K562 (cell line): ENCODE data around the gene FBXO44. TPM values are rescaled to one million over a fixed set of nuclear protein-coding genes. Genes with fewer than 3 reads are reported as not detected.

Experiments used
- ATF1 ChIP-seq, 2 experiments: fragments of 450-650 bp in 1 of 2; IDR thresholded peaks; 2 replicates each; pipeline ENCODE4 v1.6.1; 2016; ENCODE audit warnings: missing compliant biosample characterization in 1 of 2, missing genetic modification characterization in 1 of 2
- BDP1 ChIP-seq: IDR thresholded peaks from 3 replicates; pipeline ENCODE4 v1.6.1; 2011; ENCODE audit not compliant: insufficient read length, insufficient read depth
- CBX3 ChIP-seq, 2 experiments: IDR thresholded peaks; 1 replicate in 1 of 2; 2 replicates in 1 of 2; pipeline ENCODE4 v1.6.1; 2012; ENCODE audit warnings: inconsistent platforms in 2 of 2, low read length in 2 of 2, borderline replicate concordance in 1 of 2, control low read depth in 1 of 2
- CREB1 ChIP-seq, 2 experiments: sonication (generic) in 1 of 2; formaldehyde crosslinking in 1 of 2; IDR thresholded peaks; 2 replicates each; pipeline versions ENCODE4 v1.6.1 to v1.8.0; 2012 to 2022; ENCODE audit warnings: inconsistent platforms in 1 of 2, mild to moderate bottlenecking in 1 of 2, missing genetic modification reagents in 1 of 2, moderate library complexity in 1 of 2
- ELF2 ChIP-seq: fragments of 250-450 bp; sonication (Bioruptor Pico); IDR thresholded peaks from 2 replicates; pipeline ENCODE4 v1.5.0; 2021; ENCODE audit warnings: mild to moderate bottlenecking
- EP300 ChIP-seq: IDR thresholded peaks from 2 replicates; pipeline ENCODE4 v1.6.1; 2012; ENCODE audit warnings: low read length, improper control_type of control experiment
- NEUROD1 ChIP-seq: fragments of 150-350 bp; IDR thresholded peaks from 2 replicates; pipeline ENCODE4 v1.6.1; 2014; ENCODE audit warnings: borderline replicate concordance, low read length, low read depth; ENCODE audit not compliant: partially characterized antibody
- POLR2G ChIP-seq: fragments of 200-400 bp; formaldehyde crosslinking; IDR thresholded peaks from 2 replicates; pipeline ENCODE4 v1.6.1; 2017; ENCODE audit warnings: low read depth, mild to moderate bottlenecking, antibody characterized with exemption, low read length, moderate library complexity
- PRMT5 ChIP-seq: sonication (generic); formaldehyde crosslinking; IDR thresholded peaks from 2 replicates; pipeline ENCODE4 v1.5.0; 2020; ENCODE audit warnings: missing genetic modification reagents
- REST ChIP-seq, 2 experiments: fragments of 450-650 bp; formaldehyde crosslinking in 1 of 2; IDR thresholded peaks; 2 replicates each; pipeline versions ENCODE4 v1.4.0 to v1.6.1; 2014 to 2020; ENCODE audit warnings: mild to moderate bottlenecking in 2 of 2, borderline replicate concordance in 1 of 2, low read depth in 1 of 2
- SMARCE1 ChIP-seq: fragments of 450-650 bp; IDR thresholded peaks from 2 replicates; pipeline ENCODE4 v1.7.1; 2016; ENCODE audit warnings: mild to moderate bottlenecking
- SP1 ChIP-seq: sonication (generic); formaldehyde crosslinking; IDR thresholded peaks from 2 replicates; pipeline ENCODE4 v1.8.1; 2022; ENCODE audit warnings: mild to moderate bottlenecking, missing genetic modification reagents
- SREBF2 ChIP-seq: sonication (generic); formaldehyde crosslinking; IDR thresholded peaks from 2 replicates; pipeline ENCODE4 v1.4.0; 2020; ENCODE audit warnings: mild to moderate bottlenecking, missing genetic modification reagents
- SRF ChIP-seq, 2 experiments: fragments of 250-450, 450-650 bp in 1 of 2; sonication (Bioruptor Pico) in 1 of 2; sonication (generic) in 1 of 2; formaldehyde crosslinking; IDR thresholded peaks; 2 replicates each; pipeline versions ENCODE4 v1.5.0 to v1.5.1; 2020 to 2022; ENCODE audit warnings: mild to moderate bottlenecking in 1 of 2, missing genetic modification reagents in 1 of 2
- SUPT5H ChIP-seq: fragments of 450-650 bp; IDR thresholded peaks from 2 replicates; pipeline ENCODE4 v1.6.1; 2016
- ZFPM2 ChIP-seq: fragments of 250-450 bp; sonication (Bioruptor Pico); IDR thresholded peaks from 2 replicates; pipeline ENCODE4 v1.5.1; 2022; ENCODE audit warnings: mild to moderate bottlenecking
- ZNF354B ChIP-seq: fragments of 250-450 bp; sonication (Bioruptor Pico); IDR thresholded peaks from 2 replicates; pipeline ENCODE4 v1.4.0; 2020
- polyA plus RNA-seq, 8 experiments: library from polyadenylated mRNA; depleted of rRNA in 4 of 8; stranded (reverse) in 5 of 8; unstranded in 3 of 8; fragments of >200 nt; fragmentation: Nextera tagmentation in 2 of 8; fragmentation: Illumina TruSeq in 1 of 8; extraction: Ambion mirVana in 2 of 8; extraction: Trizol in 1 of 8; gene quantifications; 2 replicates each; pipeline versions ENCODE4 v1.2.1 to v1.2.3, GENCODE V29; 2011 to 2014; ENCODE audit warnings: inconsistent platforms in 1 of 8, missing spikeins in 1 of 8
- total RNA-seq, 7 experiments: library from RNA; depleted of rRNA in 6 of 7; stranded (reverse); fragments of >200 nt in 6 of 7; fragmentation: Illumina TruSeq in 2 of 7; extraction: Trizol in 2 of 7; gene quantifications; 2 replicates each; pipeline versions ENCODE4 v1.2.1 to v1.2.3, GENCODE V29; 2011 to 2021; ENCODE audit warnings: low replicate concordance in 1 of 7

Gene FBXO44
- total and polyA plus RNA-seq, 9 of the 15 experiments (the other 6 are each of a cell fraction or from before 2014, with no cell fraction given), result 0.69 to 20.9 (median 6.7) TPM

DNA sequence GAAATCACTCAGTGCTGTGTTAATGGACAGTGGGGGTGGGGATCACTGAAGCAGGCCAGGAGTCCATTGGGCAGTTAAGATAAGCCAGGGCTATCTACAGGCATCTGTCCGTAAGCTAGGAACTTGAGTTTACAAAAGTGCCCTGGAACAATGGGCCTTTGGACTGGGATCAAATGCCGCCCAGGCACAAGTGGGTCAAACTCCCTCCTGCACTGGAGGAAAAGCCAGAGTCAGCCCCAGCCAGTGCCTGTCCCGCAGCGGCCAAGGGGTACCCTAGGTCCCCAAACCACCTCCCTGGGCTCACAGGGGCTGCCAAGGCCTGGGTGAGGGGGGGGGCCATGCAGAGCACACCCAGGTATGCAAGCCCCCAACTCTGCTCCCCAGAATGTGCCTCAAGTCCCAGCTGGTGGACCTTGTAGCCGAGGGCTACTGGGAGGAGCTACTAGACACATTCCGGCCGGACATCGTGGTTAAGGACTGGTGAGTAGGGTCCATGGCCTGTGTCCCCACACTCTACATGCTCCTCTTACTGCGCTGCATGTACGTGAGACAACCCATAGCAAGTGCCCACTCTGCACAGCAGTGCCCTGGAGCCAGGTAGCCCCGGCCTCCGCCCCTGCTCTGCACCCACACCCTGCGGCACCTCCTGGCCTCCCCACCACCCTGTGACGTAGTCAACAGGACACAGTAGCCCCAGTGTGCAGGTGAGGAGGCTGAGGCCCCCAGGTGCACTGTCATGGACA lies 17.0 kb downstream of the FBXO44 start (continued):
- TF ChIP-seq ZNF354B (CRISPR knock-in tag) (no peak), EP300 (peak; percentile 95), SP1 (CRISPR knock-in tag) (peak; percentile 48; the same call in 1 of the 2 replicates), SUPT5H (peak; percentile 43; the same call in 1 of the 2 replicates), ELF2 (CRISPR knock-in tag) (no peak), ATF1 (CRISPR knock-in tag; IDR thresholded peaks at IDR 0.05) (no peak), ATF1 (tag; IDR thresholded peaks at IDR 0.05) (0 out of 2 replicates have a peak, but pooled peaks have one; percentile 19), SMARCE1 (peak; percentile 76), NEUROD1 (peak; percentile 54), PRMT5 (CRISPR knock-in tag) (no peak), SRF (CRISPR knock-in tag; IDR thresholded peaks at IDR 0.05) (0 out of 4 replicates have a peak, but pooled peaks of 1 of the 2 experiments have one; percentile 57), REST (IDR thresholded peaks at IDR 0.05; ENCODE audit: borderline replicate concordance) (no peak; the same call in 1 of the 2 replicates), REST (CRISPR knock-in tag; IDR thresholded peaks at IDR 0.05; ENCODE audit: low read depth) (peak; percentile 62; the same call in 1 of the 2 replicates), BDP1 (no peak), POLR2G (peak; percentile 69), CBX3 (IDR thresholded peaks at IDR 0.05; ENCODE audit: borderline replicate concordance in 1 of 2, low read length in 2 of 2) (0 out of 3 replicates have a peak, but pooled peaks of 1 of the 2 experiments have one; percentile 51), CREB1 (IDR thresholded peaks at IDR 0.05) (peak; percentile 44), CREB1 (CRISPR knock-in tag; IDR thresholded peaks at IDR 0.05) (no peak), SREBF2 (CRISPR knock-in tag) (no peak), ZFPM2 (CRISPR knock-in tag) (no peak)
